Caco-2 (cell line): ENCODE data around the gene HOXA5. TPM values are rescaled to one million over a fixed set of nuclear protein-coding genes. Genes with fewer than 3 reads are reported as not detected.

ENCODE experiments used
- BruUV-seq: library from RNA; stranded (reverse); fragments of 400-500 nt; replicated peaks from 2 replicates; lab custom pipeline; 2021; lab: Mats Ljungman, UMichigan
- CTCF ChIA-PET: fragments of 300-600 bp; sonication (Branson Sonifier 250); formaldehyde crosslinking; loops from one replicate; lab custom pipeline; 2022; ENCODE audit warnings: antibody characterized with exemption; lab: Charles Lee
- POLR2A ChIA-PET: fragments of 300-600 bp; sonication (Branson Sonifier 250); formaldehyde crosslinking; loops from one replicate; lab custom pipeline; 2022; ENCODE audit warnings: antibody characterized with exemption; lab: Charles Lee
- DNase-seq, 2 experiments: peaks; one replicate each; pipeline versions ENCODE4 v3.0.0 to v3.0.0-alpha.2; 2020 to 2022
- H3K27me3 ChIP-seq: replicated peaks from 2 replicates; pipeline ENCODE4 v1.6.0; 2011; ENCODE audit warnings: low read length; ENCODE audit not compliant: control insufficient read depth, insufficient read depth
- H3K36me3 ChIP-seq: 2 replicates; pipeline ENCODE4 v1.5.1; 2011; ENCODE audit warnings: low read length; ENCODE audit not compliant: control insufficient read depth, insufficient read depth
- H3K4me1 ChIP-seq: fragments of 250-450 bp; sonication (Bioruptor Pico); 2 replicates; pipeline ENCODE4 v1.5.1; 2020; ENCODE audit warnings: mild to moderate bottlenecking
- H3K4me3 ChIP-seq: 2 replicates; pipeline ENCODE4 v1.5.1; 2011; ENCODE audit warnings: low read depth, mild to moderate bottlenecking, control low read depth, low read length
- H3K9me3 ChIP-seq: fragments of 250-450 bp; sonication (Bioruptor Pico); 2 replicates; pipeline ENCODE4 v1.5.1; 2020; ENCODE audit warnings: mild to moderate bottlenecking, moderate library complexity
- H3K27ac Mint-ChIP-seq: one replicate; pipeline ENCODE4 v1.8.0; 2022; ENCODE audit warnings: mixed read lengths; ENCODE audit not compliant: unreplicated experiment
- H3K27me3 Mint-ChIP-seq: one replicate; pipeline ENCODE4 v1.8.0; 2022; ENCODE audit warnings: mixed read lengths; ENCODE audit not compliant: insufficient read depth, unreplicated experiment
- H3K36me3 Mint-ChIP-seq: one replicate; pipeline ENCODE4 v1.8.0; 2022; ENCODE audit warnings: mild to moderate bottlenecking, mixed read lengths; ENCODE audit not compliant: insufficient read depth, unreplicated experiment
- H3K4me1 Mint-ChIP-seq: one replicate; pipeline ENCODE4 v1.8.0; 2022; ENCODE audit warnings: low read depth, mixed read lengths; ENCODE audit not compliant: unreplicated experiment
- H3K4me3 Mint-ChIP-seq: one replicate; pipeline ENCODE4 v1.8.0; 2022; ENCODE audit warnings: mild to moderate bottlenecking, moderate library complexity, mixed read lengths; ENCODE audit not compliant: unreplicated experiment
- H3K9me3 Mint-ChIP-seq: one replicate; pipeline ENCODE4 v1.8.0; 2022; ENCODE audit warnings: mixed read lengths; ENCODE audit not compliant: unreplicated experiment
- CTCF ChIP-seq, 2 experiments: fragments of 200-600 bp in 1 of 2; IDR thresholded peaks; 1 replicate in 1 of 2; 2 replicates in 1 of 2; pipeline versions ENCODE4 v1.5.1 to v1.8.0; 2011 to 2022; ENCODE audit warnings: antibody characterized with exemption in 1 of 2, control low read depth in 1 of 2, inconsistent platforms in 1 of 2, low read depth in 1 of 2, low read length in 1 of 2, mild to moderate bottlenecking in 1 of 2, moderate library complexity in 1 of 2; ENCODE audit not compliant: insufficient read depth in 1 of 2, severe bottlenecking in 1 of 2, unreplicated experiment in 1 of 2
- intact Hi-C: fragments of 100-400 bp; cut with micrococcal nuclease; formaldehyde crosslinking; loops from one replicate; pipeline ENCODE4 v1.10.0; 2022; ENCODE audit not compliant: unreplicated experiment
- total RNA-seq: library from RNA; stranded (reverse); gene quantifications from 2 replicates; pipeline ENCODE4 v1.2.3, GENCODE V29; 2022

Gene HOXA5
- total RNA-seq, 1 experiment from 2014 or later, result 4.9 TPM

GRCh38 chr7:27139334-27140125 is 4.0 kb downstream of the HOXA5 start:
- no peaks in the 10 kb centered on the region for H3K27me3 Mint-ChIP-seq
- Histone ChIP-seq H3K36me3 (no peaks in the 10 kb centered on the region), H3K27me3 (no peaks in the 10 kb centered on the region), H3K9me3 (no peaks in the 10 kb centered on the region), H3K4me1 (peaks cover 10% of the 10 kb centered on the region), H3K4me3 (peak overlapping the region; percentile 37)
- POLR2A ChIA-PET, result interaction anchor here (0.6 kb wide), 1 partner anchor 45 kb away, joined by 3 read pairs; no protein-coding TSS in a partner anchor
- peak in 1 of 2 experiments; percentile 63 for DNase-seq
- CTCF ChIA-PET, result no interaction called here
- intact Hi-C loops, result no loop called here
- peaks cover 3% of the 10 kb centered on the region for H3K4me1 Mint-ChIP-seq
- BruUV-seq, result no TSS peak
- no peak overlapping the region for H3K27ac Mint-ChIP-seq
- peaks cover 5% of the 10 kb centered on the region for H3K36me3 Mint-ChIP-seq
- no peak for TF ChIP-seq CTCF (IDR thresholded peaks at IDR 0.05; ENCODE audit: insufficient read depth in 1 of 2, low read depth in 1 of 2, low read length in 1 of 2, severe bottlenecking in 1 of 2, unreplicated experiment in 1 of 2)
- no peaks in the 10 kb centered on the region for H3K9me3 Mint-ChIP-seq
- H3K4me3 Mint-ChIP-seq, result peak overlapping the region; percentile 70

DNA sequence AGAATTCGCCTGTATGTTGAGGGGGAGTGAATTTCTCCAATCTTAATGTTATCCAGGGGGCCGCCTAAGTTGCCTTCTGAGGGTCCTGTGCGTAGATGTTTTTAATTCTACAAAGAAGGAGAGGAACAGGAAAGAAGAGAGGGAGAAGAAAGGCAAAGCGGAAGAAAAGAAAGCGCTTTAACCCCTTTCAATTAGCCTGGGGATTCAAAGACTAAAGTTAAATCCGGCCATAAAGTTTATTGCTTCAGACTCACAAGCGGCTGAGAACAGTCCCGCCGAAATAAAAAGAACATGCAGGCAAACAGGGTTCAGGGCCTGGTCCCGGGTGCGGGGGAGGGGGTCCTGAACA is 4.5 kb downstream of the HOXA5 start:
- CTCF ChIA-PET, result no interaction called here
- intact Hi-C loops, result no loop called here
- BruUV-seq, result no TSS peak
- Histone ChIP-seq H3K4me1 (peaks cover 14% of the 10 kb centered on the region), H3K27me3 (no peaks in the 10 kb centered on the region), H3K36me3 (no peaks in the 10 kb centered on the region), H3K9me3 (no peaks in the 10 kb centered on the region), H3K4me3 (peak overlapping the region; percentile 37)
- peaks cover 9% of the 10 kb centered on the region for H3K4me1 Mint-ChIP-seq
- H3K9me3 Mint-ChIP-seq, result no peaks in the 10 kb centered on the region
- no peaks in the 10 kb centered on the region for H3K27me3 Mint-ChIP-seq
- no peak for TF ChIP-seq CTCF (IDR thresholded peaks at IDR 0.05; ENCODE audit: insufficient read depth in 1 of 2, low read depth in 1 of 2, low read length in 1 of 2, severe bottlenecking in 1 of 2, unreplicated experiment in 1 of 2)
- peaks cover 5% of the 10 kb centered on the region for H3K36me3 Mint-ChIP-seq
- no peak overlapping the region for H3K27ac Mint-ChIP-seq
- H3K4me3 Mint-ChIP-seq, result peak overlapping the region; percentile 70
- POLR2A ChIA-PET, result no interaction called here
- DNase-seq, result no peak

GRCh38 chr7:27138472-27138871 is 5.0 kb downstream of the HOXA5 start:
- DNase-seq, result no peak
- no TSS peak for BruUV-seq
- H3K36me3 Mint-ChIP-seq, result peaks cover 5% of the 10 kb centered on the region
- no peaks in the 10 kb centered on the region for H3K27me3 Mint-ChIP-seq
- H3K4me3 ChIP-seq, result no peak overlapping the region
- H3K9me3 Mint-ChIP-seq, result no peaks in the 10 kb centered on the region
- POLR2A ChIA-PET, result no interaction called here
- peaks cover 17% of the 10 kb centered on the region for H3K4me1 ChIP-seq
- no peaks in the 10 kb centered on the region for H3K9me3 ChIP-seq
- peak overlapping the region; percentile 70 for H3K4me3 Mint-ChIP-seq
- no peak for TF ChIP-seq CTCF (IDR thresholded peaks at IDR 0.05; ENCODE audit: insufficient read depth in 1 of 2, low read depth in 1 of 2, low read length in 1 of 2, severe bottlenecking in 1 of 2, unreplicated experiment in 1 of 2)
- H3K27me3 ChIP-seq, result no peaks in the 10 kb centered on the region
- CTCF ChIA-PET, result no interaction called here
- H3K4me1 Mint-ChIP-seq, result peaks cover 14% of the 10 kb centered on the region
- intact Hi-C loops, result no loop called here
- H3K27ac Mint-ChIP-seq, result no peak overlapping the region
- no peaks in the 10 kb centered on the region for H3K36me3 ChIP-seq
